Caki2 (cell line): ENCODE data around the gene SNX1. TPM values are rescaled to one million over a fixed set of nuclear protein-coding genes. Genes with fewer than 3 reads are reported as not detected.

Experiments
- DNase-seq: peaks from one replicate; pipeline ENCODE4 v3.0.0-alpha.2; 2015; ENCODE audit warnings: low read depth
- in situ Hi-C: cut with HindIII; loops from 2 replicates; pipeline ENCODE4 v1.10.0; 2016; ENCODE audit warnings: low sequenced_read_pairs, low pct_unique_long_range_greater_than_20kb, mixed read lengths
- total RNA-seq: library from RNA; depleted of rRNA; stranded (reverse); fragments of >200 nt; shearing (Covaris generic); gene quantifications from 2 replicates; pipeline ENCODE4 v1.2.3, GENCODE V29; 2014; ENCODE audit warnings: low replicate concordance

SNX1 gene
- total RNA-seq, 1 experiment from 2014 or later: 92.0 TPM

DNA sequence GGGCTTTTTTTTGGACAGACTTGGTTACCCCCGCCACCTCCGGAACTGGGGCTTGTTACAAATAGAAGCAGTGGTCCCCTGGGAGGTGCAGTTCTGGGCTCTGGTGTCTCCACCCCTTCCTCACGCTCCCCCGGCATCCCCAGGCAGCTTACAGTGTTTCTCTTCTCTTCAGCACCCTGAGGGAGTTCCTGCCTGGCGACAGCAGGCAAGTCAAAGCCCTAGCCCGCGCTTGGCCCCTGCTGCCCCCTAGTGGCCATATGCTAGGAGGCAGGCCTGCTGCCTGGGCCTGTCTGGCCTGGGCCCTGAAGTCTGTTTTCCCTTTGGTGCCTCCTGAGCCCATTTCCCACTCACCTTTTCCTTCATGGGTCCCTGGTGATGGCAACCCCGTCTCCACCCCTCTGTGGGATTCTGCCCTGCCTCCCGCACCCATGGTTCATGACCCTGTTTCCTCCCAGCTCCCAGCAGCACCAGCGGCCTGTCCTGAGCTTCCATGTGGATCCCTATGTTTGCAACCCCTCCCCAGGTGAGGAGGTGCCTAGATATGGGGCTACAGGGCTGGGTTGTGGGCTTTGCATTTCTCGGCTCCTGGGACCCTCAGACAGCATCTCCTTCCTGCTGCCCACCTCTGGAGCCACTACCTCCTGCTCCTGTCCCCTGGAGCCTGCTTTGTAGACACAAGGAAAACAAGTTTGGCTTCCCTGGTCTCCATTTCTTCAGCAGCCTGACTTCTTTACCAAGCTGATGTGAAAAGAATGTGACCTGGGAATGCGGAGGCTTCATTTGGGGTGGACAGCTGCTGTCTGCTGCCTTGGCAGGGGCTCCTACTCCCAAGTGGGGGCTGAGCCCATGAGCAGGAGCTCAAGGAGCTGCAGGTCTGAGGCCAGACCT, 57.9 kb downstream of the SNX1 start:
- in situ Hi-C loops: no loop called here
- peak; percentile 73 for DNase-seq

- in situ Hi-C loops: no loop called here
- no peak for DNase-seq
Measured at GRCh38 chr15:64155802-64156651, 60.2 kb downstream of the SNX1 start.

DNA sequence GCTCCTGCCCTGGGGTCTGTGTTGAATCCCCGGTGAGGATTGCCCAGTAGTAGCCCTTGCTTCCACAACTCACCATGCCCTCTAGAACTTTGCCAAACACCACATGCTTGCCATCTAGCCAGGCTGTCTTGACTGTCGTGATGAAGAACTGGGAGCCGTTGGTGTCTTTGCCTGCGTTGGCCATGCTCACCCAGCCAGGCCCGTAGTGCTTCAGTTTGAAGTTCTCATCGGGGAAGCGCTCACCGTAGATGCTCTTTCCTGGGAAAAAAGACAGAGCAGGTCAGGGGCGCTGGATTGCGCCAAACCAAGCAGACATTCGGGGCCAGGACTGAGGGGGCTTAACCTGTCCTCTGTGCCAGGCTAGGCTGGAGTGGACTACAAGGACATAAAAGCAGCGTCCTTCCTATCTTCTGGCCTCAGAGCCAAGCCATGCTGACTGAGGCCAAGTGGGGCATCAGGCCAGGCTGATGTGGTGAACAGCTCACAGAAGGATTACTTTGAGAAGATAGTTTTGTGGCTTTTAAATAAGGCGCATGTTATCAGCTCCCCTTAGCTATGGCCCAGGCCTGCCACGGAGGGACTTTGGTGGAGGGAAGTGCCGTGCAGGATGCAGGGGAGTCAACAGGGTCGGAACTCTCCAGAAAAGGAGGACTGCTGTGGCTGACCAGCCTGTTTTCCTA, 61.0 kb downstream of the SNX1 start:
- DNase-seq: no peak
- in situ Hi-C loops: no loop called here

GRCh38 chr15:64157599-64158125, 61.9 kb downstream of the SNX1 start:
- in situ Hi-C loops: no loop called here
- DNase-seq: no peak

GRCh38 chr15:64158363-64159134, 62.8 kb downstream of the SNX1 start:
- in situ Hi-C loops: no loop called here
- no peak for DNase-seq

- no peak for DNase-seq
- in situ Hi-C loops: no loop called here
Measured at GRCh38 chr15:64161688-64162477, 66.1 kb downstream of the SNX1 start.

DNA sequence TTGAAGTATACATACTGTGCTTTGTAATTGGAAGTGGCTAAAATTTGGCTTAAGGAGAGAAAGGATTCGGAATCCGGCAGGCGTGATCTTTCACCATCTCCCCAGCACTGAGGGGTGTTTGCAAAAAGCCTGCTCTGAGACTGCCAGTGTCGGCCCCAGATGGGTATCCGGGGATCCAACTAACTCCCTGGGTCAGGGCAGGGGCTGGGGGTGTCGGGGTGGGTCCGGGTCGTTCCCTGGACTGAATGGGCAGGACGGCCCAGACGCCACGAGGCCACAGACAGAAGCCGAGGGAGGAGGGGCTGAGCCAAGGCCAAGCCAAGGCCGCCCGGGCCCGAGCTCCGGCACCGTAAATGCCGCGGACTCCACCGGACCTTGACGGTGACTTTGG, 66.7 kb downstream of the SNX1 start:
- in situ Hi-C loops: no loop called here
- no peak for DNase-seq

DNA sequence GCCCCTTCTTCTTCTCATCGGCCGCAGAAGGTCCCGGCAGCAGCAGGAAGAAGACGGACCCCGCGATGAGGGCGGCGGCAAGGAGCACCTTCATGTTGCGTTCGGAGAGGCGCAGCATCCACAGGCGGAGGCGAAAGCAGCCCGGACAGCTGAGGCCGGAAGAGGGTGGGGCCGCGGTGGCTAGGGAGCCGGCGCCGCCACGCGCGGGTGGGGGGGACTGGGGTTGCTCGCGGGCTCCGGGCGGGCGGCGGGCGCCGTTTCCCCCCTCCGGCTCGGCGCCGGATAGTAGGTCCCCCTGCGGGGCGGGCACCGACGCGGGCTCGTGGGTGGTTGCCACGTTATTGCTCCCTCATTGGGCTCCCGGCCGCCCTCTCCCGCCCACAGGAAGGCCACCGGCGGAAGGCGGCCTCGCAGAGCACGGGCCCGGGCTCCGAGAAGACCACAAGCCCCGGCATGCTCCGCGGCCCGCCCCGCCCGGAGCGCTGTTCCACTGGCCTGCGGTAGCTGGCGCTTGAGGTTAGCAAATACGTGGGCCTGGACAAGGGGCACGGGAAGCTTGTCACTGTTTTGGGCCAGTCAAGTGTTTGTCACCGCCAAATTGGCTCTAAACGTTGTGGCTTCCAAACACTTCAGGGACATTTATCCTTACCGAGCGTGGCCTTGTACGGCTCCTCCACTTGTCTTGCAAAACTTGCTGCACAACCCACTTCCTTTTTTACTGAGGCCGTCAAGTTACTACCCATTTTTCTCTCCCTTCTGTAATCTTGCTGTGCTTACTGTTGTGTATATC, 67.3 kb downstream of the SNX1 start, which contains the start of gene PPIB:
Gene PPIB, minus strand, starts transcription at position 154 of the 790 bp plus-strand sequence. Its CDS starts 36 bp downstream, at position 118.
- in situ Hi-C loops: no loop called here
- peak; percentile 97 for DNase-seq

GRCh38 chr15:64163659-64164362, 68.0 kb downstream of the SNX1 start:
- DNase-seq: no peak
- in situ Hi-C loops: no loop called here

DNA sequence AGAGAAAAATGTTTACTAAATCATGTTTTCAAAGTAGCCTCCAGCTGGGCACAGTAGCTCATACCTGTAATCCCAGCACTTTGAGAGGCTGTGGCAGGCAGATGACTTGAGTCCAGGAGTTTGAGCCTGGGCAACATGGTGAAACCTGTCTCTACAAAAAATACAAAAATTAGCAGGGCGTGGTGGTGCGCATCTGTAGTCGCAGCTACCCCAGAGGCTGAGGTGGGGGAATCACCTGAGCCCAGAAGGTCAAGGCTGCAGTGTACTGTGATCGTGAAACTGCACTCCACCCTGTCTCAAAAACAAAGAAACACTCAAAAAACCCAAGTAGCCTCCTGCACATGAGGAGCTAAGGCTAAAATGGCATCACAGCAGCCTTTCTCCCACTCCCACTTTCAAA, 68.7 kb downstream of the SNX1 start:
- in situ Hi-C loops: no loop called here
- DNase-seq: no peak

DNA sequence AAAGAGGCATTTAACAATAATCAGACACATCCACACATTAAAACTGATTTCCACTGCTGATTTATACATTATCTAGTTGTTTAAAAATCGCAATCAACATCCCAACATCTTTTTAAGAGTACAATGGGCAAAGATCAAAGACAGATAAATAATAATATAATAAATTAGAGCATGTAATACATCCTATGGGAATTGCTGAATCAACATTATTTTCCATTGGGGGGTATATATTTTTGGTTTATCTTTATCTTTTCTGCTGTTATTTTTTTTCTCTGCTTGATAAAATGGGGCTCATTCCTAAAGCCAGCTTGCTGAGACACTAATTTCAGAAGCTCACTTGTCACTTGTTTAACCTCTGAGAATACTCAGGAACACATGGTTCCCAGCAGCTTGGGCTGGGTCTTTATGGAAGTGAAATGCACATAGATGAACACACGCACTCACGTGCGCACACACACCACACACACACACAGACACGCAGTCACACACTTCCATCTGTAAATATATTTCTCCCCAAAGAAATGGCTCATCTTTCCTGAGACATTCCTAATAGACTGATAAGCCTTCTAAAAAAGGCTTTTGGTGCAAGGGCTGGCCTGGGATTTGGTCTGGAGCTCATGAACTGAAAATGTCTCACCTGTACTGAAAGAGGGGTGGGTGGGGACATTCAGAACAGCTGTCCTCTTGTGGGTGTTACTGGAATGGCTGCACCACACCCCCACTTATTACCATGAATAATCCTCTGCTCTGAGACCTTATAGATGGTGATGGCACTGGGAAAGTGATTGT, 70.5 kb downstream of the SNX1 start:
- no peak for DNase-seq
- in situ Hi-C loops: no loop called here

DNA sequence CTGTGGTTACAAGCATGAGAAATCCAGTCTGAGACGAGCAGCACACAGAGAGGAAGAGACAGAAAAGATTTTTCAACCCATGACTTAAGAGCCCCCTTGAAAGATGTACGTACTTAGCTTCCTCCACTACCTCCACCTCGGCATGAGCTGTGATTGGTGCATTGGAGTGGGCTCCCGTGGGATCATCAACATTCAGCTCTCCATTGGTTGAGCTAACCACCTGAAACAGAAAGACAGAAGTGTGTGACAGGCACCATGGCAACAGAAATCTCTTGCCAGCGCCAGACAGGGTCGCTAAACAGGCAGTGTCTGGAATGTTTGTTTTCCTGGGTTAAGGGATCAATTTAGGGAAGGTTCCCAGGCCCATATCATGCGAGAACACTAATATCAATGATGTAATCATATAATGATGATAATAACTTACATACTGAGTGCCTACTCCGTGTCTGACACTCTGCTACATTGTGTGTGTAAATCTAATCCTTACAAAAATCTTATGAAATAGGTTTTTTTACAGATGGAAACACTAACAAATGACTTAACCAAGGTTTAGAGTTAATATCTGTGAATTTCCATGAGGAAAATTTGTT, 84.5 kb downstream of the SNX1 start:
- DNase-seq: no peak
- in situ Hi-C loops: no loop called here

DNA sequence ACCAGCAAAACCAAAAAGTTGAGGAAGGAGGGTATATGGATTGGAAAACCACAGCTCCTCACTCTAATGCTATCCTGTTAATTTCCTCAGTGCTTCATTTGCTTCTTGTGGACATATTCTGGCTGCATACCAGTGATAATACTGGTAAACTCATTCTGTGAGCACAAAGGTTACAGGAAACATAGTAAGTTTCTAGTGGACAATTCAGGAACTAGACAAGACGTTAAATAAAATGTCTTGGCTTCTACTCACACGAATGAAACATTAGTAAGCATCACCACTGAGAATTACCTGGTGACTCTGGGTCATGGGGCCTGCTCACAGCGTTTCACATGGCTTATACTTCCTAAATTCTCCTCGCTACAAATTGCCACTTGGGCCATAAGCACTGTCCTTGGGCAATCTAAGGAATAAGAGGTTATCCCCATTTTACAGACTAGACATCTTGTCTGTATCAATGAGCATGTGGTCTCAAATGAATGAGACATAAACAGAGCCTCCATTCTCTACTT, 87.1 kb downstream of the SNX1 start:
- in situ Hi-C loops: no loop called here
- no peak for DNase-seq

- in situ Hi-C loops: no loop called here
- DNase-seq: no peak
Measured at GRCh38 chr15:64185146-64185911, 89.5 kb downstream of the SNX1 start.
